BJ (cell line): Measurements from ENCODE around the gene SETD1A. TPM values are rescaled to one million over a fixed set of nuclear protein-coding genes. Genes with fewer than 3 reads are reported as not detected.

Experiments
- CTCF ChIA-PET: fragments of 350-600 bp; formaldehyde crosslinking; extraction: SDS; loops from one replicate; lab custom pipeline; 2021; ENCODE audit warnings: antibody characterized with exemption, inconsistent platforms; lab: Yijun Ruan, JAX
- POLR2A ChIA-PET: fragments of 300-600 bp; sonication (Branson Sonifier 250); formaldehyde crosslinking; extraction: SDS; loops from one replicate; lab custom pipeline; 2021; ENCODE audit warnings: antibody characterized with exemption; lab: Charles Lee
- DNase-seq: peaks from one replicate; pipeline ENCODE4 v3.0.0-alpha.2; 2011; ENCODE audit warnings: low read depth
- H3K27me3 ChIP-seq: 2 replicates; pipeline ENCODE4 v1.6.0; 2011; ENCODE audit warnings: low read length; ENCODE audit not compliant: control insufficient read depth, insufficient read depth
- H3K36me3 ChIP-seq: 2 replicates; pipeline ENCODE4 v1.5.1; 2011; ENCODE audit warnings: low read length; ENCODE audit not compliant: control insufficient read depth, insufficient read depth
- H3K4me3 ChIP-seq: 2 replicates; pipeline ENCODE4 v1.5.1; 2011; ENCODE audit warnings: low read depth, mild to moderate bottlenecking, control low read depth, low read length
- polyA plus RNA-seq: library from polyadenylated mRNA; depleted of rRNA; stranded (reverse); fragments of >200 nt; gene quantifications from 2 replicates; pipeline ENCODE4 v1.2.3, GENCODE V29; 2011
- TF ChIP-seq, protein P1 (sequence below): IDR thresholded peaks from 2 replicates; pipeline ENCODE4 v1.5.1; 2011; ENCODE audit warnings: low read depth, mild to moderate bottlenecking, control low read depth, inconsistent platforms, low read length, moderate library complexity; ENCODE audit not compliant: insufficient read depth

SETD1A gene
- polyA plus RNA-seq, 1 experiment = 1.4 TPM

DNA sequence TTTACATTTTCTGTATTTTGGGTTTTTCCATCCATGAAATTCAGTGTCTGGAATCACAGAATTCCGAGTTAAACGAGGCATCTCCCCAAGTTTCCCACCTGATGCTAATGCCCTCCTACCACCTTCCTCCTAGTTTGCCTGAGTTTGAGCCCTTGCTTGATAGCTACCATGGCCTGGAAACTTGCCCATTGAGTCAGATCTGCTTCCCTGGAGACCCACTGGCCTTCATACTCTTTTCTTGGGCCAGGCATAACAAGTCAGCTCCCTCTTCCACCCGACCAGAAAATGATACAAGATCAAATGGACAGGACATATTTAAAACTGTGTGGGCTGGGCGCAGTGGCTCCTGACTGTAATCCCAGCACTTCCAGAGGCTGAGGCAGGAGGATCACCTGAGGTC, 10.2 kb downstream of the SETD1A start:
- Histone ChIP-seq H3K27me3 (no peaks in the 10 kb centered on the region), H3K4me3 (no peak overlapping the region), H3K36me3 (peaks cover 45% of the 10 kb centered on the region)
- ChIA-PET CTCF (interaction anchor here (1.3 kb wide), 1 partner anchor 15 kb away, joined by 3 read pairs; no protein-coding TSS in a partner anchor), POLR2A (no interaction called here)
- TF ChIP-seq, protein P1, sequence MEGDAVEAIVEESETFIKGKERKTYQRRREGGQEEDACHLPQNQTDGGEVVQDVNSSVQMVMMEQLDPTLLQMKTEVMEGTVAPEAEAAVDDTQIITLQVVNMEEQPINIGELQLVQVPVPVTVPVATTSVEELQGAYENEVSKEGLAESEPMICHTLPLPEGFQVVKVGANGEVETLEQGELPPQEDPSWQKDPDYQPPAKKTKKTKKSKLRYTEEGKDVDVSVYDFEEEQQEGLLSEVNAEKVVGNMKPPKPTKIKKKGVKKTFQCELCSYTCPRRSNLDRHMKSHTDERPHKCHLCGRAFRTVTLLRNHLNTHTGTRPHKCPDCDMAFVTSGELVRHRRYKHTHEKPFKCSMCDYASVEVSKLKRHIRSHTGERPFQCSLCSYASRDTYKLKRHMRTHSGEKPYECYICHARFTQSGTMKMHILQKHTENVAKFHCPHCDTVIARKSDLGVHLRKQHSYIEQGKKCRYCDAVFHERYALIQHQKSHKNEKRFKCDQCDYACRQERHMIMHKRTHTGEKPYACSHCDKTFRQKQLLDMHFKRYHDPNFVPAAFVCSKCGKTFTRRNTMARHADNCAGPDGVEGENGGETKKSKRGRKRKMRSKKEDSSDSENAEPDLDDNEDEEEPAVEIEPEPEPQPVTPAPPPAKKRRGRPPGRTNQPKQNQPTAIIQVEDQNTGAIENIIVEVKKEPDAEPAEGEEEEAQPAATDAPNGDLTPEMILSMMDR = no peak
- DNase-seq = no peak

DNA sequence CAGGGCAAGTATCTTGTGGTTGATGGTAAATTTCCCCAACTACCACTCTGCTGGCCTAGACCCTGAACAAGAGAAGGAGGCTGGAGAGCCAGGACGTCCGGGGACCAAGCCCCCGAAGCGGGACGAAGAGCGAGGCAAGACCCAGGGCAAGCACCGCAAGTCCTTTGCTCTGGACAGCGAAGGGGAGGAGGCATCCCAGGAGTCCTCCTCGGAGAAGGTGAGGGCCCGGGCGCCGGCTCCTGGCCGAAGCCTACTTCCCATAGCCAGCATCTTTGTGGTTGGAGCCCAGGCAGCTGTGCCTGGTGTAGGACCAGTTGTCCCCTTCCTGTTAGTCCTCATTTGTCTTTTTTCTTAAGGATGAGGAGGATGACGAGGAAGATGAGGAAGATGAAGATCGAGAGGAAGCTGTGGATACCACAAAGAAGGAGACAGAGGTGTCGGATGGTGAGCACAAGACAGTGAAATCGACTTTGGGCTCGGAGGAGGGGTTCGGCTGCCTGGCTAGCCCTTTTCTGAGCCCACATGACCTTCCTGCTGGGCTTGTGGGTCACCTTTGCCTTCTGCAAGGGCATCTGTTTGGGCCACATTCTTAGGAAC, 11.8 kb downstream of the SETD1A start:
- POLR2A ChIA-PET = no interaction called here
- CTCF ChIA-PET = no interaction called here

DNA sequence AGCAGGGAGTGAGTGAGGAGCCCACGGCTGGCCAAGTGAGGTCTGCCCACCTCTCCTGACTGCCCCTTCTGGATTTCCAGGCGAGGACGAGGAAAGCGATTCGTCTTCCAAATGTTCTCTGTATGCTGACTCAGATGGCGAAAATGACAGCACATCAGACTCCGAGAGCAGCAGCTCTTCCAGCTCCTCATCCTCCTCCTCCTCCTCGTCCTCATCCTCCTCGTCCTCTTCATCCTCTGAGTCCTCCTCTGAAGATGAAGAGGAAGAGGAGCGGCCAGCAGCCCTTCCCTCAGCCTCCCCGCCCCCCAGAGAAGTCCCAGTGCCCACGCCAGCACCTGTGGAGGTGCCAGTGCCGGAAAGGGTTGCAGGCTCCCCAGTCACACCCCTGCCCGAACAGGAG, 13.7 kb downstream of the SETD1A start:
- ChIA-PET CTCF (interaction anchor here (1.2 to 1.3 kb wide), 2 partner anchors 14 to 132 kb away, joined by 3 to 4 read pairs; partner anchors contain the start of gene HSD3B7), POLR2A (no interaction called here)
- DNase-seq = no peak
- TF ChIP-seq, protein P1 = no peak
- H3K4me3 ChIP-seq = no peak overlapping the region
- H3K36me3 ChIP-seq = peaks cover 45% of the 10 kb centered on the region
- no peaks in the 10 kb centered on the region for H3K27me3 ChIP-seq

More for the DNA sequence above, 11.8 kb downstream of the SETD1A start:
- Histone ChIP-seq H3K36me3 (peaks cover 49% of the 10 kb centered on the region), H3K4me3 (no peak overlapping the region), H3K27me3 (no peaks in the 10 kb centered on the region)
- TF ChIP-seq, protein P1 = no peak
- DNase-seq = no peak

DNA sequence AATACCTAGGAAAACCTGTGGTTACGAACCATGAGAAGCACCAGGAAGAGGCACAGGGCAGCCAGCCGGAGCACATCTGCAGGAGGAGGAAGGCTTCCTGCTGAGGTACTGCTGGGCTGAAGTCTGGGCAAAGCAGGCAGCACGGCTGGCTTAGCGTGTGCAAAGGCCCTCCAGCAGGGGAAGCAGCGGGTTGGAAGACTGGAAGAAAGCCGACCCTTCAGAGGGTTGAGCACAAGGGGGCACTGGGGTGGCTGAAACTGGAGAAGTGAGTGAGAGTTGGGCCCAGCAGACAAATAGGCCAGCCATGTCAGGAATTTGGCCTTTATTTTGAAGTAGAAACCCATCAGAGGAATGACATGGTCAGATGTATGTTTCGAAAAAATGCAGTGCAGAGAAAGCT, 15.3 kb downstream of the SETD1A start:
- POLR2A ChIA-PET = no interaction called here
- DNase-seq = no peak
- CTCF ChIA-PET = interaction anchor here (0.9 to 1.2 kb wide), 2 partner anchors 19 to 130 kb away, joined by 3 to 4 read pairs; no protein-coding TSS in a partner anchor

DNA sequence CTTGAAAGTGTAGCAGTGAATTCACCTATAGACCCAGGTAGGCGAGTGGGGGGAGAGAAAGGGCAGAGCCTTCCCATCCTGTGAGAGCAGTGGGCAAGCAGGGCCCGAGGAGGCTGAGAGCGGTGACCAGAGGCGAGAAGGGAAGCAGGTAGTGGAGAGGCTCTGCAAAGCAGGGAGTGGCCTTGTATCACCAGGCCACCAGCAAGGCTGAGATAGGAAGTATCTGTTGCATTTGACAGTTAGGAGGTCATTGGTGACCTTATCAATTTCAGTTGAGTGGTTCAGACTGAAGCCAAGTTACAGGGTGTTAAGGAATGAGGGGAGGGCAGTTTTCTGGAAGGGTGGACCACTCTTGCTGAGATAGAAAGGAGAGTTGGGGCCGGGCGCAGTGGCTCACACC, 16.8 kb downstream of the SETD1A start:
- CTCF ChIA-PET = no interaction called here
- H3K36me3 ChIP-seq = peaks cover 48% of the 10 kb centered on the region

More for the DNA sequence above, 15.3 kb downstream of the SETD1A start:
- no peak overlapping the region for H3K4me3 ChIP-seq
- no peaks in the 10 kb centered on the region for H3K27me3 ChIP-seq
- H3K36me3 ChIP-seq = peaks cover 46% of the 10 kb centered on the region
- TF ChIP-seq, protein P1 = no peak

More for the DNA sequence above, 16.8 kb downstream of the SETD1A start:
- no peaks in the 10 kb centered on the region for H3K27me3 ChIP-seq
- POLR2A ChIA-PET = no interaction called here
- TF ChIP-seq, protein P1 = no peak
- no peak overlapping the region for H3K4me3 ChIP-seq
- DNase-seq = no peak
